K562 (cell line): ENCODE data around the gene CLEC3B. TPM values are rescaled to one million over a fixed set of nuclear protein-coding genes. Genes with fewer than 3 reads are reported as not detected.

ENCODE experiments used
- E2F1 ChIP-seq: sonication (generic); formaldehyde crosslinking; IDR thresholded peaks from 2 replicates; pipeline ENCODE4 v1.8.1; 2023; ENCODE audit warnings: mild to moderate bottlenecking, missing genetic modification reagents, moderate library complexity
- GATAD2A ChIP-seq: fragments of 450-650 bp; IDR thresholded peaks from 2 replicates; pipeline ENCODE4 v1.6.1; 2017
- HNRNPLL ChIP-seq: fragments of 200-400 bp; formaldehyde crosslinking; IDR thresholded peaks from 2 replicates; pipeline ENCODE4 v1.6.1; 2017; ENCODE audit warnings: low read length, low read depth, mild to moderate bottlenecking; ENCODE audit not compliant: poor library complexity, severe bottlenecking
- RREB1 ChIP-seq: fragments of 250-450 bp; sonication (Bioruptor Pico); IDR thresholded peaks from 2 replicates; pipeline ENCODE4 v1.4.0; 2020
- polyA plus RNA-seq, 8 experiments: library from polyadenylated mRNA; depleted of rRNA in 4 of 8; stranded (reverse) in 5 of 8; unstranded in 3 of 8; fragments of >200 nt; fragmentation: Nextera tagmentation in 2 of 8; fragmentation: Illumina TruSeq in 1 of 8; extraction: Ambion mirVana in 2 of 8; extraction: Trizol in 1 of 8; gene quantifications; 2 replicates each; pipeline versions ENCODE4 v1.2.1 to v1.2.3, GENCODE V29; 2011 to 2014; ENCODE audit warnings: inconsistent platforms in 1 of 8, missing spikeins in 1 of 8
- total RNA-seq, 7 experiments: library from RNA; depleted of rRNA in 6 of 7; stranded (reverse); fragments of >200 nt in 6 of 7; fragmentation: Illumina TruSeq in 2 of 7; extraction: Trizol in 2 of 7; gene quantifications; 2 replicates each; pipeline versions ENCODE4 v1.2.1 to v1.2.3, GENCODE V29; 2011 to 2021; ENCODE audit warnings: low replicate concordance in 1 of 7
- TF ChIP-seq, protein P1 (sequence below): fragments of 200-600 bp; sonication (generic); IDR thresholded peaks from one replicate; pipeline ENCODE4 v1.6.1; 2012; ENCODE audit warnings: mild to moderate bottlenecking, low read depth, low read length, inconsistent platforms

Gene CLEC3B
- total and polyA plus RNA-seq, 9 of the 15 experiments (the other 6 are each of a cell fraction or from before 2014, with no cell fraction given), result not detected

- TF ChIP-seq, protein P1, sequence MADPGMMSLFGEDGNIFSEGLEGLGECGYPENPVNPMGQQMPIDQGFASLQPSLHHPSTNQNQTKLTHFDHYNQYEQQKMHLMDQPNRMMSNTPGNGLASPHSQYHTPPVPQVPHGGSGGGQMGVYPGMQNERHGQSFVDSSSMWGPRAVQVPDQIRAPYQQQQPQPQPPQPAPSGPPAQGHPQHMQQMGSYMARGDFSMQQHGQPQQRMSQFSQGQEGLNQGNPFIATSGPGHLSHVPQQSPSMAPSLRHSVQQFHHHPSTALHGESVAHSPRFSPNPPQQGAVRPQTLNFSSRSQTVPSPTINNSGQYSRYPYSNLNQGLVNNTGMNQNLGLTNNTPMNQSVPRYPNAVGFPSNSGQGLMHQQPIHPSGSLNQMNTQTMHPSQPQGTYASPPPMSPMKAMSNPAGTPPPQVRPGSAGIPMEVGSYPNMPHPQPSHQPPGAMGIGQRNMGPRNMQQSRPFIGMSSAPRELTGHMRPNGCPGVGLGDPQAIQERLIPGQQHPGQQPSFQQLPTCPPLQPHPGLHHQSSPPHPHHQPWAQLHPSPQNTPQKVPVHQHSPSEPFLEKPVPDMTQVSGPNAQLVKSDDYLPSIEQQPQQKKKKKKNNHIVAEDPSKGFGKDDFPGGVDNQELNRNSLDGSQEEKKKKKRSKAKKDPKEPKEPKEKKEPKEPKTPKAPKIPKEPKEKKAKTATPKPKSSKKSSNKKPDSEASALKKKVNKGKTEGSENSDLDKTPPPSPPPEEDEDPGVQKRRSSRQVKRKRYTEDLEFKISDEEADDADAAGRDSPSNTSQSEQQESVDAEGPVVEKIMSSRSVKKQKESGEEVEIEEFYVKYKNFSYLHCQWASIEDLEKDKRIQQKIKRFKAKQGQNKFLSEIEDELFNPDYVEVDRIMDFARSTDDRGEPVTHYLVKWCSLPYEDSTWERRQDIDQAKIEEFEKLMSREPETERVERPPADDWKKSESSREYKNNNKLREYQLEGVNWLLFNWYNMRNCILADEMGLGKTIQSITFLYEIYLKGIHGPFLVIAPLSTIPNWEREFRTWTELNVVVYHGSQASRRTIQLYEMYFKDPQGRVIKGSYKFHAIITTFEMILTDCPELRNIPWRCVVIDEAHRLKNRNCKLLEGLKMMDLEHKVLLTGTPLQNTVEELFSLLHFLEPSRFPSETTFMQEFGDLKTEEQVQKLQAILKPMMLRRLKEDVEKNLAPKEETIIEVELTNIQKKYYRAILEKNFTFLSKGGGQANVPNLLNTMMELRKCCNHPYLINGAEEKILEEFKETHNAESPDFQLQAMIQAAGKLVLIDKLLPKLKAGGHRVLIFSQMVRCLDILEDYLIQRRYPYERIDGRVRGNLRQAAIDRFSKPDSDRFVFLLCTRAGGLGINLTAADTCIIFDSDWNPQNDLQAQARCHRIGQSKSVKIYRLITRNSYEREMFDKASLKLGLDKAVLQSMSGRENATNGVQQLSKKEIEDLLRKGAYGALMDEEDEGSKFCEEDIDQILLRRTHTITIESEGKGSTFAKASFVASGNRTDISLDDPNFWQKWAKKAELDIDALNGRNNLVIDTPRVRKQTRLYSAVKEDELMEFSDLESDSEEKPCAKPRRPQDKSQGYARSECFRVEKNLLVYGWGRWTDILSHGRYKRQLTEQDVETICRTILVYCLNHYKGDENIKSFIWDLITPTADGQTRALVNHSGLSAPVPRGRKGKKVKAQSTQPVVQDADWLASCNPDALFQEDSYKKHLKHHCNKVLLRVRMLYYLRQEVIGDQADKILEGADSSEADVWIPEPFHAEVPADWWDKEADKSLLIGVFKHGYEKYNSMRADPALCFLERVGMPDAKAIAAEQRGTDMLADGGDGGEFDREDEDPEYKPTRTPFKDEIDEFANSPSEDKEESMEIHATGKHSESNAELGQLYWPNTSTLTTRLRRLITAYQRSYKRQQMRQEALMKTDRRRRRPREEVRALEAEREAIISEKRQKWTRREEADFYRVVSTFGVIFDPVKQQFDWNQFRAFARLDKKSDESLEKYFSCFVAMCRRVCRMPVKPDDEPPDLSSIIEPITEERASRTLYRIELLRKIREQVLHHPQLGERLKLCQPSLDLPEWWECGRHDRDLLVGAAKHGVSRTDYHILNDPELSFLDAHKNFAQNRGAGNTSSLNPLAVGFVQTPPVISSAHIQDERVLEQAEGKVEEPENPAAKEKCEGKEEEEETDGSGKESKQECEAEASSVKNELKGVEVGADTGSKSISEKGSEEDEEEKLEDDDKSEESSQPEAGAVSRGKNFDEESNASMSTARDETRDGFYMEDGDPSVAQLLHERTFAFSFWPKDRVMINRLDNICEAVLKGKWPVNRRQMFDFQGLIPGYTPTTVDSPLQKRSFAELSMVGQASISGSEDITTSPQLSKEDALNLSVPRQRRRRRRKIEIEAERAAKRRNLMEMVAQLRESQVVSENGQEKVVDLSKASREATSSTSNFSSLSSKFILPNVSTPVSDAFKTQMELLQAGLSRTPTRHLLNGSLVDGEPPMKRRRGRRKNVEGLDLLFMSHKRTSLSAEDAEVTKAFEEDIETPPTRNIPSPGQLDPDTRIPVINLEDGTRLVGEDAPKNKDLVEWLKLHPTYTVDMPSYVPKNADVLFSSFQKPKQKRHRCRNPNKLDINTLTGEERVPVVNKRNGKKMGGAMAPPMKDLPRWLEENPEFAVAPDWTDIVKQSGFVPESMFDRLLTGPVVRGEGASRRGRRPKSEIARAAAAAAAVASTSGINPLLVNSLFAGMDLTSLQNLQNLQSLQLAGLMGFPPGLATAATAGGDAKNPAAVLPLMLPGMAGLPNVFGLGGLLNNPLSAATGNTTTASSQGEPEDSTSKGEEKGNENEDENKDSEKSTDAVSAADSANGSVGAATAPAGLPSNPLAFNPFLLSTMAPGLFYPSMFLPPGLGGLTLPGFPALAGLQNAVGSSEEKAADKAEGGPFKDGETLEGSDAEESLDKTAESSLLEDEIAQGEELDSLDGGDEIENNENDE, result no peak
- TF ChIP-seq E2F1 (CRISPR knock-in tag), result no peak
- TF ChIP-seq GATAD2A, result no peak
- no peak for TF ChIP-seq RREB1
- TF ChIP-seq HNRNPLL, result no peak
Measured at GRCh38 chr3:44995142-44995770, 30.8 kb upstream of the CLEC3B start (continued).
